ENCODE results near the gene WWOX. TPM values are rescaled to one million over a fixed set of nuclear protein-coding genes. Genes with fewer than 3 reads are reported as not detected.

The WWOX gene
- total and polyA plus RNA-seq, 2 of the 4 experiments (the other 2 are of a cell fraction): 2.7 to 5.4 TPM

- POLR2A ChIA-PET (ENCODE audit: unreplicated experiment): no interaction called here
- no peak overlapping the region for H3K14ac ChIP-seq (replicated peaks; ENCODE audit: low read depth, low read length)
- intact Hi-C loops (cut with micrococcal nuclease) (no loop called here), dilution Hi-C loops (cut with HindIII; ENCODE audit: low sequenced_read_pairs, unreplicated experiment) (no loop called here), in situ Hi-C loops (cut with MboI; ENCODE audit: low sequenced_read_pairs) (no loop called here)
- WGBS, 2 experiments (ENCODE audit: extremely low coverage in 2 of 2, insufficient read length in 1 of 2): no CpG with 5 or more reads among the region's 5 CpGs
- H3K4me3 ChIP-seq (ENCODE audit: insufficient read depth, low read depth, low read length): no peak overlapping the region
- H3K4ac ChIP-seq (ENCODE audit: low read depth, low read length): no peak overlapping the region
- no peak overlapping the region for H2BK15ac ChIP-seq (ENCODE audit: low read depth, low read length)
- no peak overlapping the region for H3K56ac ChIP-seq (ENCODE audit: extremely low read depth, insufficient read depth, low read length)
- no TSS peak for BruUV-seq (replicated peaks)
- H4K20me1 ChIP-seq (ENCODE audit: insufficient read depth, low read length): no peaks in the 10 kb centered on the region
- H3K9me1 ChIP-seq (ENCODE audit: insufficient read depth, low read length): no peaks in the 10 kb centered on the region
- DNase-seq (no peak), ATAC-seq (ENCODE audit: low read depth) (no peak)
- H3K79me1 ChIP-seq (ENCODE audit: low read depth in 1 of 2, low read length in 2 of 2): no peaks in the 10 kb centered on the region
- H2BK20ac ChIP-seq (ENCODE audit: low read depth, low read length): no peak overlapping the region
- H4K5ac ChIP-seq (ENCODE audit: low read depth, low read length): no peak overlapping the region
- H3K23ac ChIP-seq (ENCODE audit: low read depth, low read length): no peak overlapping the region
- no peak overlapping the region for H2AFZ ChIP-seq (replicated peaks; ENCODE audit: low read length, poor library complexity)
- H2BK5ac ChIP-seq (ENCODE audit: low read depth, low read length, poor library complexity, severe bottlenecking): no peak overlapping the region
- no peak overlapping the region for H3K27ac ChIP-seq (ENCODE audit: insufficient read depth, low read length)
- H3K4me1 ChIP-seq (ENCODE audit: control insufficient read depth, insufficient read depth, low read length): no peaks in the 10 kb centered on the region
- H3K36me3 ChIP-seq (ENCODE audit: control insufficient read depth, insufficient read depth, low read length): no peaks in the 10 kb centered on the region
- no peak overlapping the region for H3K18ac ChIP-seq (ENCODE audit: low read depth, low read length)
- no peak overlapping the region for H2AK9ac ChIP-seq (replicated peaks; ENCODE audit: low read depth, low read length, poor library complexity)
- no peak overlapping the region for H4K8ac ChIP-seq (ENCODE audit: low read depth in 2 of 2, low read length in 2 of 2)
- H2BK120ac ChIP-seq (ENCODE audit: low read depth, low read length): no peak overlapping the region
- no peak overlapping the region for H2AK5ac ChIP-seq (ENCODE audit: low read depth, low read length)
- no peak overlapping the region for H3K9ac ChIP-seq (ENCODE audit: low read depth, low read length)
- H3K4me2 ChIP-seq (ENCODE audit: low read depth, low read length): no peak overlapping the region
- CTCF ChIA-PET: no interaction called here
- peaks cover 39% of the 10 kb centered on the region for H3K9me3 ChIP-seq (ENCODE audit: control insufficient read depth, insufficient read depth, low read length)
- H4K91ac ChIP-seq (ENCODE audit: insufficient read depth, low read depth, low read length): no peak overlapping the region
- no peaks in the 10 kb centered on the region for H3K27me3 ChIP-seq (ENCODE audit: control insufficient read depth, insufficient read depth, low read length)
- TF ChIP-seq USF2 (IDR thresholded peaks at IDR 0.05; ENCODE audit: low read depth, low read length): no peak
- TF ChIP-seq CHD1 (IDR thresholded peaks at IDR 0.05; ENCODE audit: low read depth, low read length): no peak
- TF ChIP-seq MXI1 (IDR thresholded peaks at IDR 0.05; ENCODE audit: borderline replicate concordance, low read depth, low read length): no peak
- no peak for TF ChIP-seq RCOR1 (IDR thresholded peaks at IDR 0.05; ENCODE audit: insufficient replicate concordance, low read length)
- no peak for TF ChIP-seq MAZ (IDR thresholded peaks at IDR 0.05; ENCODE audit: borderline replicate concordance, low read depth, low read length)
- no peak for TF ChIP-seq MAFK (IDR thresholded peaks at IDR 0.05; ENCODE audit: low read depth, low read length)
- TF ChIP-seq RFX5 (IDR thresholded peaks at IDR 0.05; ENCODE audit: low read depth, low read length): no peak
- TF ChIP-seq CEBPB (IDR thresholded peaks at IDR 0.05; ENCODE audit: low read depth, low read length): no peak
- no peak for TF ChIP-seq FOS (IDR thresholded peaks at IDR 0.05; ENCODE audit: low read depth, low read length)
- no peak for TF ChIP-seq POLR2A (IDR thresholded peaks at IDR 0.05; ENCODE audit: low read depth, low read length)
- TF ChIP-seq NFE2L2 (IDR thresholded peaks at IDR 0.05; ENCODE audit: low read depth, low read length): no peak
- TF ChIP-seq BHLHE40 (IDR thresholded peaks at IDR 0.05; ENCODE audit: low read depth, low read length): no peak
- TF ChIP-seq, protein P1, sequence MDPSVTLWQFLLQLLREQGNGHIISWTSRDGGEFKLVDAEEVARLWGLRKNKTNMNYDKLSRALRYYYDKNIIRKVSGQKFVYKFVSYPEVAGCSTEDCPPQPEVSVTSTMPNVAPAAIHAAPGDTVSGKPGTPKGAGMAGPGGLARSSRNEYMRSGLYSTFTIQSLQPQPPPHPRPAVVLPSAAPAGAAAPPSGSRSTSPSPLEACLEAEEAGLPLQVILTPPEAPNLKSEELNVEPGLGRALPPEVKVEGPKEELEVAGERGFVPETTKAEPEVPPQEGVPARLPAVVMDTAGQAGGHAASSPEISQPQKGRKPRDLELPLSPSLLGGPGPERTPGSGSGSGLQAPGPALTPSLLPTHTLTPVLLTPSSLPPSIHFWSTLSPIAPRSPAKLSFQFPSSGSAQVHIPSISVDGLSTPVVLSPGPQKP (IDR thresholded peaks at IDR 0.05; ENCODE audit: borderline replicate concordance, low read depth, low read length): no peak
- TF ChIP-seq, protein P2, sequence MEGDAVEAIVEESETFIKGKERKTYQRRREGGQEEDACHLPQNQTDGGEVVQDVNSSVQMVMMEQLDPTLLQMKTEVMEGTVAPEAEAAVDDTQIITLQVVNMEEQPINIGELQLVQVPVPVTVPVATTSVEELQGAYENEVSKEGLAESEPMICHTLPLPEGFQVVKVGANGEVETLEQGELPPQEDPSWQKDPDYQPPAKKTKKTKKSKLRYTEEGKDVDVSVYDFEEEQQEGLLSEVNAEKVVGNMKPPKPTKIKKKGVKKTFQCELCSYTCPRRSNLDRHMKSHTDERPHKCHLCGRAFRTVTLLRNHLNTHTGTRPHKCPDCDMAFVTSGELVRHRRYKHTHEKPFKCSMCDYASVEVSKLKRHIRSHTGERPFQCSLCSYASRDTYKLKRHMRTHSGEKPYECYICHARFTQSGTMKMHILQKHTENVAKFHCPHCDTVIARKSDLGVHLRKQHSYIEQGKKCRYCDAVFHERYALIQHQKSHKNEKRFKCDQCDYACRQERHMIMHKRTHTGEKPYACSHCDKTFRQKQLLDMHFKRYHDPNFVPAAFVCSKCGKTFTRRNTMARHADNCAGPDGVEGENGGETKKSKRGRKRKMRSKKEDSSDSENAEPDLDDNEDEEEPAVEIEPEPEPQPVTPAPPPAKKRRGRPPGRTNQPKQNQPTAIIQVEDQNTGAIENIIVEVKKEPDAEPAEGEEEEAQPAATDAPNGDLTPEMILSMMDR (conservative IDR thresholded peaks at IDR 0.05; ENCODE audit: low read depth, low read length): no peak
- no peak for TF ChIP-seq SMC3 (IDR thresholded peaks at IDR 0.05; ENCODE audit: low read depth, low read length)
- no peak for TF ChIP-seq RAD21 (IDR thresholded peaks at IDR 0.05; ENCODE audit: low read length)
These were observed 1014.4 kb downstream of the WWOX start for GRCh38 chr16:79113826-79114225.
